Measurements from ENCODE around the gene HLA-A.
"Not testable (repeated sequence)": the region's sequence is repeated elsewhere in the genome, so short reads cannot be mapped to it uniquely, and the experiment has no call there.

Gene HLA-A

GRCh38 chr6:29942275-29943052, at the start of gene HLA-A:
Gene HLA-A, plus strand, starts transcription at chr6:29942532. Its CDS starts 22 bp downstream, at chr6:29942554.
- DNase-seq (ENCODE audit: low spot score), result peak; percentile 97

GRCh38 chr6:29892696-29893095, 49.6 kb upstream of the HLA-A start:
- DNase-seq (ENCODE audit: low spot score), result no peak

GRCh38 chr6:29899281-29899680, 43.1 kb upstream of the HLA-A start:
- DNase-seq (ENCODE audit: low spot score), result no peak

- no peak for DNase-seq (ENCODE audit: low spot score)
Observed at GRCh38 chr6:29905286-29905685, 37.0 kb upstream of the HLA-A start.

- no peak for DNase-seq (ENCODE audit: low spot score)
Observed at GRCh38 chr6:29907637-29908340, 34.5 kb upstream of the HLA-A start.

- no peak for DNase-seq (ENCODE audit: low spot score)
Observed at GRCh38 chr6:29908341-29908662, 34.0 kb upstream of the HLA-A start.

- no peak for DNase-seq (ENCODE audit: low spot score)
Observed at GRCh38 chr6:29908710-29909109, 33.6 kb upstream of the HLA-A start.

GRCh38 chr6:29909985-29910384, 32.3 kb upstream of the HLA-A start:
- DNase-seq (ENCODE audit: low spot score), result no peak

GRCh38 chr6:29912840-29913239, 29.5 kb upstream of the HLA-A start:
- DNase-seq (ENCODE audit: low spot score), result no peak

- no peak for DNase-seq (ENCODE audit: low spot score)
Observed at GRCh38 chr6:29916741-29917140, 25.6 kb upstream of the HLA-A start.

- no peak for DNase-seq (ENCODE audit: low spot score)
Observed at GRCh38 chr6:29917857-29918256, 24.5 kb upstream of the HLA-A start.

- no peak for DNase-seq (ENCODE audit: low spot score)
Observed at GRCh38 chr6:29919506-29920445, 22.6 kb upstream of the HLA-A start.

GRCh38 chr6:29924287-29924686, 18.0 kb upstream of the HLA-A start:
- no peak for DNase-seq (ENCODE audit: low spot score)

GRCh38 chr6:29924731-29925130, 17.6 kb upstream of the HLA-A start:
- DNase-seq (ENCODE audit: low spot score), result peak; percentile 71

- no peak for DNase-seq (ENCODE audit: low spot score)
Observed at GRCh38 chr6:29925321-29925720, 17.0 kb upstream of the HLA-A start.

GRCh38 chr6:29925727-29926412, 16.5 kb upstream of the HLA-A start:
- DNase-seq (ENCODE audit: low spot score), result no peak

- peak; percentile 90 for DNase-seq (ENCODE audit: low spot score)
Observed at GRCh38 chr6:29926413-29927274, 15.7 kb upstream of the HLA-A start.

- no peak for DNase-seq (ENCODE audit: low spot score)
Observed at GRCh38 chr6:29927275-29927569, 15.1 kb upstream of the HLA-A start.

- no peak for DNase-seq (ENCODE audit: low spot score)
Observed at GRCh38 chr6:29927841-29928388, 14.4 kb upstream of the HLA-A start.

GRCh38 chr6:29930047-29930446, 12.3 kb upstream of the HLA-A start:
- not testable (repeated sequence) for DNase-seq (ENCODE audit: low spot score)

GRCh38 chr6:29933955-29934354, 8.4 kb upstream of the HLA-A start:
- no peak for DNase-seq (ENCODE audit: low spot score)

All from CD4-positive, alpha-beta T cell treated with Interleukin-2 at 100 ng/mL for 4 hours (primary cell).